GM19351 (cell line): ENCODE data around the gene SRSF1.
"Not testable (repeated sequence)": the region's sequence is repeated elsewhere in the genome, so short reads cannot be mapped to it uniquely, and the experiment has no call there.

ENCODE experiments used
- ATAC-seq: cut with Tn5 transposase; IDR thresholded peaks from one replicate; pipeline ENCODE4 v1.9.1; 2021; ENCODE audit warnings: mild to moderate bottlenecking, moderate library complexity; ENCODE audit not compliant: unreplicated experiment

SRSF1 gene

DNA sequence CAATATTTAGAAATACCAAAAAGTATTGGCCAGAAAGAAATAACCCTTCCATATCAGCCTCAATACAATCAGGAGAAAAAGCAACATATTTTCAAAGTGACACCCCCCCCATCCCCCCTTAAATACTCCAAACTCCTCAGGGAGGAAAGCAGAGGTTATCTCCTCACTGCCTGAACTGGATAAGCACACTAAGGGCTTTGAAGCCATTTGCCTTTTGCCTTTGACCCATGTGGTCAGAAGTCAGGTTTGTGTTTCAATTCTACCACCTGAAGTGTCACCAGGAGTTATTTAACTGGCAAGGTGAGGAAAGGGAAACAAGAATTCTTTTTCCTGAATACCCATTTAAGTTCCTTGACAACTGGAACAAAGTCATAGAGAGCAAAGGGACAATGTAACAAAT, 15.5 kb downstream of the SRSF1 start:
- ATAC-seq, result no peak

DNA sequence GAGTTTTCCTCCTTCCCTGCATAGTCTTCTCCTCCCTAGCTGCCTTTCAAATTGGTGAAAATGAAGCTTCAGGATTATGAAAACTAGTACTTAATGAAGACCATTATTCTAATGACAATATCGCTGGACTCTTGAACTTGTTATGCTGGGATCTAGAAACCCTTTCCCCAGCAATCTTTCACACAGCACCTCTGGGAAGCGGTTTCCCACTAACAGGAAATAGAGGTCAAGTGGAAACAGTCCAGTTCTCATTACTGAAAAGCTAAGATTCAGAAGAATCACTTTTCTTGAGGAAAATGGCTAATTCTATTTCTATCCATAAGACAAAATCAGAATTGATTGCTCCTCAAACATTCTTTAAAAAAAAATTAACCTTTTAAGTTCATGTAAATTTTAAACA, 17.0 kb downstream of the SRSF1 start:
- no peak for ATAC-seq

GRCh38 chr17:57988301-57989250, 18.5 kb downstream of the SRSF1 start:
- ATAC-seq, result peak; percentile 72

DNA sequence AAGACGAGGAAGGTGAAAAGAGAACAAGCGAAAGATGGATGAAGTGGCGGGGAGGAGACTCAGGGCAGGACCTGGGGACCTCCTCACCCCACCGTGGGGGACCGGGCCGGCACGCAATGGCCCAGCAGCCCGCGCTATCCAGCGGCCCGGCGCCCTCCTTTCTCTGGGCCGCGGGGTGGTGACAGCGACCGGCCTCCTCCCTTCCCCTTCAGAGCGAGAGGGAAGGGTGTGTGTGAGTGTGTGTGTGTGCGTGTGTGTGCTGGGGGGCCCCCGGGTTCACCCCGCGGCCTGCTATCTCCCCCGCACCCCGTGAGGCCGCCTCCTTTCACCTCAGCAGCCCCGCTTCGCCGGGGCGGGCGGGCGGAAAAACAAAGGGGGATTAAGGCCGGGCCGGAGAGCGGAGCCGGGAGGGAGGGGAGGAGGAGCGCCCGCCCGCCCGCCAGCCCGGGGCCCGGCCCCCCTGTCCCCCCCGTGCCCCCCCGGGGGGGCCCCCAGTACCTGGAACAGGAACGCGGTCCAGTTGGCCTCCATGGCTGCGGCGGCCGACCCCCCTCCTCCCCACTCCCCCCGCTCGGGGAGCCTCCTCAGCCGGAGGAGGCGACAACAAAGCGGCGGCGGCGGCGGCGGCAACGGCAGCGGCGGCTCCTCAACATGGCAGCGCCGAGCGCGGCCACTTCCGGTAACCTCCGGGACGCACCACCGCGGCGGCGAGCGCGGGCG, 19.3 kb downstream of the SRSF1 start, which contains the start of gene VEZF1:
Gene VEZF1 (minus strand): TSS at position 674 of the 720 bp plus-strand sequence. CDS start 143 bp downstream, at position 531.
- ATAC-seq, result peak; percentile 57

- ATAC-seq, result peak; percentile 14
These were observed 20.0 kb downstream of the SRSF1 start for GRCh38 chr17:57986841-57987580.

- no peak for ATAC-seq
These were observed 21.4 kb downstream of the SRSF1 start for GRCh38 chr17:57985675-57985974.

- ATAC-seq, result no peak
These were observed 21.9 kb downstream of the SRSF1 start for GRCh38 chr17:57984936-57985674.

- ATAC-seq, result no peak
These were observed 22.7 kb downstream of the SRSF1 start for GRCh38 chr17:57984261-57984890.

- no peak for ATAC-seq
These were observed 23.6 kb downstream of the SRSF1 start for GRCh38 chr17:57983446-57983845.

GRCh38 chr17:57982452-57983170, 24.4 kb downstream of the SRSF1 start:
- no peak for ATAC-seq

DNA sequence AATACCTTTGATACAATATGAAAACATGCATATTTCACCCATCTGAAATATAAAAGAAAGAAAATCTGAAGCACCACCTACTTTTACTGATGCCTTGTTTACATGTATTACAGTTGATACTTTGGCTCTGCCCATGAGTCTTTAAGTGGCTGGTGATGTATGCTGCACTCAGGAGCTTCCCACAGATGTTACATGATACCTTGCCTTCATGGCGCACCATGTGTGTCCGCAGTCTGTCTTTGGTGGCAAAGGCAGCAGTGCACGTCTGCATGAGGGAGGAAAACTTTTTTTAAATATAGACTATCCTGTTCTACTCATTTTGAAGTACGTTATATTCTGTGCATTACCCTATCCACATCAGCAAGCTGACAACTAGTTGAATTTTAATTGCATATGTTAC, 26.5 kb downstream of the SRSF1 start:
- no peak for ATAC-seq

GRCh38 chr17:57979076-57979475, 28.0 kb downstream of the SRSF1 start:
- ATAC-seq, result no peak

DNA sequence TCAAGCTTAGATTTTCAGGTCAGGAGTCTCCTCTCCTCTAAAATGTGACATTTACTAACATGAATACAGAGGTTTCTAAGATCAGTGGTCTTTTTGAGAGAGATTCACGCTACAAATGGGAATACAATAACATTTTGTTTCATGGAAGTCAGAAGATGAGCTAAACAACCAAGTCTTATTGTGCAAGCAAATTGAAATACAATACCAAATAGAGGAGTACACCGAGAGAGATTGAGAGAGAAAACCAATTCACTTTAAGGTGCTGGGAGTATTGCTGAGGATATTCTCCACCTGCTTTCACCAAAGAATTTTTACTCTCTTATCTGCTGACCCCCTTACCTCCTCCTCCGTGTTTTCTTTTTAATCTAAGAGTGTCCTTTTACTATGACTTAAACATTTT, 30.5 kb downstream of the SRSF1 start:
- ATAC-seq, result no peak

- no peak for ATAC-seq
These were observed 32.0 kb downstream of the SRSF1 start for GRCh38 chr17:57975044-57975443.

- ATAC-seq, result not testable (repeated sequence)
These were observed 32.8 kb downstream of the SRSF1 start for GRCh38 chr17:57974053-57974824.

DNA sequence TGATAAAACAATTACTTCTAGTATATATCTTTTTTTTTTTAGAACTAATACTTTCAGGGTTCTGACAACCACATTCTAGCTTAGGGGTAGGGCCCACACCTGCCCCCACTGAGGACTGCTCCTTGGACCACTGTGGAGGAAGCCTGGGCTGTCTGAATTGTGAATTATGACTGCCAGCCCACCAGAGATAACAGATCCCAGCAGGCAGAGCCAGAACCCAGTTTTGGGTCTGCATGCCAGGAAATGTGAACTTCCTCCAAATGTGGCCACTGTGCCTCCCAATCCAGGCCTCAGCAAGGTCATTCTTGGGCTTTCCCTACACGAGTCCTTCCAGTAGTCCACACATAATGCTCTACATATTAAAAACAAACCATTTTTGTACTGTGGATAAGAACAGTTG, 34.9 kb downstream of the SRSF1 start:
- no peak for ATAC-seq

DNA sequence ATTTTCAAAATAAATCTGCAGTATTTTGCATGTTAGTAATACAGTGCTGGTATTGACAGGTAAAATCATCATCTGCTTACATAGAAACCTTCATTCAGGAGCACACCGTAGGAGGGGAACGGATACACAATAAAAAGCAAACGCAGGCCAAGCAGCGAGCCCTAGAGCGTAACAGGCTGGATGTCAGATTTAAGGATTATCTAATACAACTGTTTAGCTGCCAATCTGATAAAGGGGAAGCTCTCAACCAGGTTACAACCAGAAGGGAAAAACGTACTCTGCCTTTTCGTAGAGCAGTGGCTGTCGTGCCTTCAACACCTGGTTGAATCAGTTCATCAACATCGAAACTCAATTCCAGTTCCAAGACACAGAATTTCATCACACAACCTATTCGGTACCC, 35.5 kb downstream of the SRSF1 start:
- ATAC-seq, result no peak

DNA sequence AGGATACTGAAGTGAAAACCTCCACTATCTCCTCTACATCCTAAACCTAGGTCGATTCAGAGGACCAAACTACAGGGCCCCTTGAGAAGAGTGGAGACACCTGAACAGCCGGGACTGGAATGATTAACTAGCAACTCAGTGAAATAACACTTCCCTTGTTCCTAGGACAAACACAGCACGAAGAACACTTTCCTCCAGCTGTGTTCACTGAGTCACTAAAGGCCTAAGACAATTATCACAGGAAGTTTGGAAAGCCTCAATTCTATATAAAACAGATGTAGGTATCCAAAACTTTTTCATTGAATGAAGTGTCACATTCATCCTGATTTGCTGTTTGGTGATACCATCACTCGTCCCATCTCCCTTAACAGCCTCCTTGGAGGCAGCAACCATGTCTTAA, 36.3 kb downstream of the SRSF1 start:
- ATAC-seq, result no peak

DNA sequence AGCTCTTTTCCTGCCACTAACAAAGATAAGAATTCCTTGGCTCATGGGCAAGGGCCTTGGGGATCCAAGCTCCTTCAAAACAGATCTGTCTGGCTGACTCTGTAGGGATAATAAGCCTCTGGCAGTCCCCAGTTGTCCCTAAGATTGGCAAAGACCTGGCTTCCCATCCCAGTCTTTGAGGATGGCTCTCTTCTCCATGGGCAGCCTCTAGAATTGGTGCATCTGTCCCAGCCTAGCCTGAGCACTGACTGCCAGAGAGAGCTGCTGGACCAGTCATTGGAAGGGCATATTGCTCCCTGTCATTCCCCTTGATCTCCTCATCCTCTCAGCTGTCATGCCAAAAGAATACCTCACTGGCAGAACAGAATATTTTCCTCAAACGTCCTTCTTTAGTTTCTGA, 38.6 kb downstream of the SRSF1 start:
- no peak for ATAC-seq
